ENCODE measurements around the gene SSR4. TPM values are rescaled to one million over a fixed set of nuclear protein-coding genes. Genes with fewer than 3 reads are reported as not detected.

Gene SSR4
- total and polyA plus RNA-seq, 2 of the 8 experiments (the other 6 are each of a cell fraction or from before 2014, with no cell fraction given), result 168 to 642 TPM

- Histone ChIP-seq H3K14ac (ENCODE audit: insufficient read length) (no peak overlapping the region), H3K79me2 (ENCODE audit: control insufficient read depth in 1 of 2, insufficient read depth in 2 of 2, low read length in 2 of 2) (peaks cover 0 to 22% of the 10 kb centered on the region in 2 experiments; a peak in 3 of 4 replicates), H4K20me1 (replicated peaks in 1 of 2; ENCODE audit: control insufficient read depth in 1 of 2, insufficient read depth in 2 of 2, low read length in 2 of 2) (peaks cover 2 to 15% of the 10 kb centered on the region in 2 experiments), H3K36me3 (ENCODE audit: control insufficient read depth in 2 of 4, insufficient read depth in 4 of 4, low read length in 3 of 4) (peaks cover 0 to 21% (median 0%) of the 10 kb centered on the region in 4 experiments; a peak in 2 of 8 replicates), H3K27me3 (replicated peaks in 1 of 4; ENCODE audit: control insufficient read depth in 3 of 4, extremely low read depth in 1 of 4, insufficient read depth in 3 of 4, low read length in 3 of 4) (no peaks in the 10 kb centered on the region), H3K56ac (replicated peaks; ENCODE audit: insufficient read length, low read depth, low read length) (no peak overlapping the region), H2BK20ac (ENCODE audit: low read length) (no peak overlapping the region), H3K4me1 (replicated peaks in 1 of 4; ENCODE audit: control insufficient read depth in 3 of 4, insufficient read depth in 4 of 4, low read length in 3 of 4) (peaks cover 0 to under 1% (median 0%) of the 10 kb centered on the region in 4 experiments; a peak in 1 of 7 replicates), H2BK5ac (ENCODE audit: low read depth, low read length) (no peak overlapping the region), H2AK5ac (ENCODE audit: low read depth, low read length) (no peak overlapping the region), H3K79me1 (ENCODE audit: low read depth, low read length) (peaks cover 3% of the 10 kb centered on the region), H3K4me3 (ENCODE audit: extremely low read depth in 1 of 4, insufficient read depth in 2 of 4, low read depth in 3 of 4, low read length in 4 of 4) (no peak overlapping the region), H3K9ac (replicated peaks in 1 of 4; ENCODE audit: extremely low read depth in 1 of 4, low read depth in 3 of 4, low read length in 3 of 4) (no peak overlapping the region), H3K27ac (ENCODE audit: low read depth, low read length) (no peak overlapping the region), H3K9me3 (ENCODE audit: insufficient read depth in 2 of 2, low read depth in 1 of 2, low read length in 1 of 2) (no peaks in the 10 kb centered on the region), H2BK120ac (replicated peaks; ENCODE audit: low read depth, low read length) (no peak overlapping the region), H3K23ac (ENCODE audit: insufficient read length) (no peak overlapping the region), H4K8ac (ENCODE audit: extremely low read depth, insufficient read depth, low read length) (no peak overlapping the region), H2BK12ac (ENCODE audit: low read depth, low read length) (no peak overlapping the region), H3K4me2 (ENCODE audit: insufficient read depth in 1 of 2, low read depth in 2 of 2, low read length in 2 of 2) (no peak overlapping the region), H2AFZ (ENCODE audit: low read length) (no peak overlapping the region), H3K4ac (replicated peaks; ENCODE audit: insufficient read length, low read depth, low read length) (no peak overlapping the region), H4K91ac (replicated peaks; ENCODE audit: insufficient read length, low read length) (no peak overlapping the region), H2BK15ac (ENCODE audit: low read length) (no peak overlapping the region), H3K18ac (ENCODE audit: extremely low read depth, low read length) (no peak overlapping the region), H4K5ac (ENCODE audit: insufficient read length, low read depth, low read length) (no peak overlapping the region), H3K23me2 (ENCODE audit: low read depth, low read length) (no peaks in the 10 kb centered on the region)
- FAIRE-seq (no peak), DNase-seq (ENCODE audit: low read depth in 1 of 2, low spot score in 2 of 2) (no peak)
- ChIA-PET POLR2A (ENCODE audit: partially characterized antibody) (interaction anchor here (0.8 to 5.4 kb wide), 5 partner anchors 9 to 78 kb away, joined by 3 to 22 read pairs (median 4); partner anchors contain the start of genes IDH3G and SSR4), CTCF (ENCODE audit: partially characterized antibody) (interaction anchor here (0.6 to 0.7 kb wide), 3 partner anchors 14 to 48 kb away, joined by 3 read pairs; no protein-coding TSS in a partner anchor)
- 92% methylated on average over 5 of the region's 25 CpGs; no CpG with 5 or more reads in 1 of the 2 experiments for WGBS, 2 experiments (ENCODE audit: extremely low coverage in 1 of 2, insufficient coverage in 1 of 2, insufficient read length in 1 of 2, insufficient replicate concordance in 2 of 2, low coverage in 1 of 2, low lambda C conversion rate in 2 of 2, missing lambda C conversion rate in 1 of 2)
- TF ChIP-seq PHF8 (conservative IDR thresholded peaks at IDR 0.05; ENCODE audit: low read depth, low read length) (no peak), TAF1 (IDR thresholded peaks at IDR 0.05; ENCODE audit: low read depth, low read length) (no peak), SP2 (IDR thresholded peaks at IDR 0.05; ENCODE audit: low read length) (no peak), SAP30 (IDR thresholded peaks at IDR 0.05; ENCODE audit: insufficient read depth, insufficient replicate concordance, low read length) (no peak), NANOG (IDR thresholded peaks at IDR 0.05; ENCODE audit: insufficient read depth, low read depth, low read length, poor library complexity, severe bottlenecking) (no peak), GABPA (IDR thresholded peaks at IDR 0.05; ENCODE audit: borderline replicate concordance, insufficient read depth, low read length) (no peak), RXRA (IDR thresholded peaks at IDR 0.05; ENCODE audit: insufficient read depth, low read depth, low read length) (no peak), CTBP2 (IDR thresholded peaks at IDR 0.05; ENCODE audit: borderline replicate concordance, insufficient read depth, insufficient read length, low read length) (no peak), RAD21 (IDR thresholded peaks at IDR 0.05 in 1 of 2, conservative IDR thresholded peaks at IDR 0.05 in 1 of 2; ENCODE audit: low read depth in 2 of 2, low read length in 2 of 2) (no peak), JUND (IDR thresholded peaks at IDR 0.05; ENCODE audit: low read length) (no peak), CEBPB (IDR thresholded peaks at IDR 0.05; ENCODE audit: low read depth, low read length) (no peak), SP4 (IDR thresholded peaks at IDR 0.05; ENCODE audit: low read length) (no peak), SIN3A (conservative IDR thresholded peaks at IDR 0.05 in 1 of 2, IDR thresholded peaks at IDR 0.05 in 1 of 2; ENCODE audit: low read depth in 1 of 2, low read length in 2 of 2) (no peak)
Observed at GRCh38 chrX:153804621-153805020, 10.2 kb downstream of the SSR4 start.

All from H1 (cell line).